Spleen (tissue), 11 donors: ENCODE measurements around the gene PTPRN2. TPM values are rescaled to one million over a fixed set of nuclear protein-coding genes. Genes with fewer than 3 reads are reported as not detected.
A peak's percentile ranks its signal among the peaks of the same experiment; 100 is the strongest.

Experiments used
- DNase-seq: peaks from one replicate; pipeline ENCODE4 v3.0.0-alpha.2; 2020
- H3K27ac ChIP-seq, 8 donors: fragments of 200-600 bp; sonication (generic) in 7 of 8; 1 replicate in 4 of 8; 2 replicates in 4 of 8; pipeline versions ENCODE4 v1.5.0 to v1.8.0; 2016 to 2021; ENCODE audit warnings: inconsistent platforms in 4 of 8, mild to moderate bottlenecking in 4 of 8, moderate library complexity in 1 of 8
- H3K27me3 ChIP-seq, 7 donors: fragments of 200-600 bp; sonication (generic) in 6 of 7; replicated peaks in 1 of 7; 1 replicate in 4 of 7; 2 replicates in 3 of 7; pipeline versions ENCODE4 v1.5.0 to v1.8.0; 2016 to 2021; ENCODE audit warnings: inconsistent platforms in 3 of 7, mild to moderate bottlenecking in 1 of 7
- H3K36me3 ChIP-seq, 6 donors: fragments of 200-600 bp; sonication (generic) in 5 of 6; 1 replicate in 4 of 6; 2 replicates in 2 of 6; pipeline versions ENCODE4 v1.5.0 to v1.8.0; 2016 to 2021; ENCODE audit warnings: inconsistent platforms in 2 of 6
- H3K4me1 ChIP-seq, 6 donors: fragments of 200-600 bp; sonication (generic) in 5 of 6; 1 replicate in 3 of 6; 2 replicates in 3 of 6; pipeline versions ENCODE4 v1.5.0 to v1.8.0; 2016 to 2021; ENCODE audit warnings: inconsistent platforms in 3 of 6
- H3K4me3 ChIP-seq, 8 donors: fragments of 200-600 bp; sonication (generic) in 7 of 8; 1 replicate in 4 of 8; 2 replicates in 4 of 8; pipeline versions ENCODE4 v1.5.0 to v1.8.0; 2016 to 2021; ENCODE audit warnings: inconsistent platforms in 4 of 8, mild to moderate bottlenecking in 4 of 8, moderate library complexity in 2 of 8
- H3K9me3 ChIP-seq, 8 donors: fragments of 200-600 bp; sonication (generic) in 7 of 8; 1 replicate in 4 of 8; 2 replicates in 4 of 8; pipeline versions ENCODE4 v1.5.0 to v1.8.0; 2016 to 2021; ENCODE audit warnings: inconsistent platforms in 4 of 8
- POLR2A ChIP-seq, 3 donors: fragments of 450-650 bp; IDR thresholded peaks; one replicate each; pipeline ENCODE4 v1.5.1; 2017; ENCODE audit warnings: antibody characterized with exemption in 3 of 3, mild to moderate bottlenecking in 1 of 3
- POLR2AphosphoS5 ChIP-seq, 3 donors: sonication (generic); formaldehyde crosslinking; IDR thresholded peaks; one replicate each; pipeline ENCODE4 v1.5.1; 2017; ENCODE audit warnings: antibody characterized with exemption in 3 of 3
- WGBS, 5 donors: extraction: QIAGEN DNeasy Blood & Tissue Kit in 3 of 5; methylation state at CpG; one replicate each; pipeline versions ENCODE4 v1.1.5 to v1.1.7; 2013 to 2018; 5-methylcytosine and 5-hydroxymethylcytosine counted together
- intact Hi-C: fragments of 100-400 bp; cut with DNase I; formaldehyde crosslinking; loops from one replicate; pipeline ENCODE4 v1.15.0; 2023; ENCODE audit warnings: low total_unique reads
- polyA plus RNA-seq, 3 donors: library from polyadenylated mRNA; stranded (reverse); fragments of 200-250 nt; gene quantifications; one replicate each; pipeline ENCODE4 v1.2.1, GENCODE V29; 2013
- total RNA-seq, 7 donors: library from RNA; depleted of rRNA in 3 of 7; stranded (reverse); fragments of >200 nt in 3 of 7; fragmentation: NEBNext Ultra II Directional in 4 of 7; extraction: Animal tissue kit (Norgen Biotek cat#: 25700) in 4 of 7; gene quantifications; one replicate each; pipeline versions ENCODE4 v1.1.0 to v1.2.1, GENCODE V29; 2016 to 2021
- TF ChIP-seq, protein P1 (sequence below), 11 experiments: fragments of 200-600 bp in 7 of 11; fragments of 450-650 bp in 4 of 11; sonication (generic) in 4 of 11; IDR thresholded peaks in 8 of 11; conservative IDR thresholded peaks in 3 of 11; 1 replicate in 7 of 11; 2 replicates in 4 of 11; pipeline versions ENCODE4 v1.4.0 to v1.8.0; 2016 to 2021; ENCODE audit warnings: antibody characterized with exemption in 11 of 11, inconsistent platforms in 4 of 11, mild to moderate bottlenecking in 1 of 11
- donor health status: healthy with polysubstance abuse.
- donor health status: DM: no; HTN: no; CAD: no; lungs with moderate emphysema.
- donor health status: DM: no; HTN: no; CAD: no.
- donor health status: Bipolar disorder and iron deficiency.
- donor health status: healthy.
- donor health status: DM: no; HTN: no; CAD: no.
- donor health status: DM: yes; HTN: yes; CAD: no.

The PTPRN2 gene
- total and polyA plus RNA-seq, 10 donors = 7.0 to 22.8 (median 16.8) TPM

DNA sequence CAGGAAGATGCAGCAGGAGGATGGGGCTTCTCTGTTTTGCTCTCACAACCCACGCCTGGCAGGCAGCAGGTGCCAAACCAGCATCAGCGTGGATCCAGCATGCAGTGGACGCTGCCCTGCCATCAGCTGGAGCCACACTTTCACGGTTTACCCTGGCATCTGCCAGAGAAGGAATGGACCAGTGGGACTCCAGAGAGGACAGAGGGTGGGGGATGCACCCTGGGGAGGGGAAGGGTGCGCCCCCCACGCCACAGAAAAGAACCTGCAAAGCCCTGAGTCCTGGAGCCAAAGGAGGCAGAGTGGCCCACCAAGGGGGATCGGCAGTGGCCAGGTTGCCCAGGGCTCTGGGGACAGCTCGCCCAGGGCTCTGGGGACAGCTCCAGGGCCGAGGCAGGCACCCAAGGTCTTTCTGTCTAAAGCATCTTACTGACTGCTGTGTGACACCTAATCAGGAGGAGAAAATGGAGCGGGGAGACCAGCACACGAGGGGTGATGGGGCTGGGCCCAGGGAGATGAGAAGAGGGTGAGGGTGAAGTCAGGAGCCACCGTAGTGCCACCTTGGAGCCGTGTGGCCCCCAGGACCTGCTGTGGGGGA, 1025.7 kb downstream of the PTPRN2 start:
- no peaks in the 10 kb centered on the region for H3K27me3 ChIP-seq
- no peak overlapping the region for H3K4me3 ChIP-seq
- 78 to 95% (median 92%) methylated on average over 13 of the region's 13 CpGs for WGBS, 5 donors
- peak; percentile 64 for DNase-seq
- H3K27ac ChIP-seq = peak overlapping the region in 1 of 8 donors; percentile 55
- H3K9me3 ChIP-seq = no peaks in the 10 kb centered on the region
- peaks cover 0 to 48% (median 13%) of the 10 kb centered on the region in 6 donors for H3K4me1 ChIP-seq
- H3K36me3 ChIP-seq = peaks cover 0 to 8% (median 0%) of the 10 kb centered on the region in 6 donors
- intact Hi-C loops = no loop called here
- TF ChIP-seq, protein P1, sequence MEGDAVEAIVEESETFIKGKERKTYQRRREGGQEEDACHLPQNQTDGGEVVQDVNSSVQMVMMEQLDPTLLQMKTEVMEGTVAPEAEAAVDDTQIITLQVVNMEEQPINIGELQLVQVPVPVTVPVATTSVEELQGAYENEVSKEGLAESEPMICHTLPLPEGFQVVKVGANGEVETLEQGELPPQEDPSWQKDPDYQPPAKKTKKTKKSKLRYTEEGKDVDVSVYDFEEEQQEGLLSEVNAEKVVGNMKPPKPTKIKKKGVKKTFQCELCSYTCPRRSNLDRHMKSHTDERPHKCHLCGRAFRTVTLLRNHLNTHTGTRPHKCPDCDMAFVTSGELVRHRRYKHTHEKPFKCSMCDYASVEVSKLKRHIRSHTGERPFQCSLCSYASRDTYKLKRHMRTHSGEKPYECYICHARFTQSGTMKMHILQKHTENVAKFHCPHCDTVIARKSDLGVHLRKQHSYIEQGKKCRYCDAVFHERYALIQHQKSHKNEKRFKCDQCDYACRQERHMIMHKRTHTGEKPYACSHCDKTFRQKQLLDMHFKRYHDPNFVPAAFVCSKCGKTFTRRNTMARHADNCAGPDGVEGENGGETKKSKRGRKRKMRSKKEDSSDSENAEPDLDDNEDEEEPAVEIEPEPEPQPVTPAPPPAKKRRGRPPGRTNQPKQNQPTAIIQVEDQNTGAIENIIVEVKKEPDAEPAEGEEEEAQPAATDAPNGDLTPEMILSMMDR (IDR thresholded peaks at IDR 0.05 in 8 of 11, conservative IDR thresholded peaks at IDR 0.05 in 3 of 11) = no peak

DNA sequence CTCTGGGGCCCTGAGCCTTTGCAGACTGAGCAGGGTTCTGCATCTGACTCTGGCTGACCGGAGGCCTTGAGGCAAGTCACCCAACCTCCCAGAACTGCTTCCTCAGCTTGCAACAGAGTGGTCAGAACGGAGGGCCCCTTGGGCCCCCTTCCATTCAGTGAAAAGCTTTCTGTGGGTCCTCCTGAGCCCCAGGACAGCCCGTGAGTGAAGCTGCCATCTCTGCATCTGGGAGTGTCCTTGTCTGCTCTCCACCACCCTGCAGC, 1026.2 kb downstream of the PTPRN2 start:
- intact Hi-C loops = no loop called here

DNA sequence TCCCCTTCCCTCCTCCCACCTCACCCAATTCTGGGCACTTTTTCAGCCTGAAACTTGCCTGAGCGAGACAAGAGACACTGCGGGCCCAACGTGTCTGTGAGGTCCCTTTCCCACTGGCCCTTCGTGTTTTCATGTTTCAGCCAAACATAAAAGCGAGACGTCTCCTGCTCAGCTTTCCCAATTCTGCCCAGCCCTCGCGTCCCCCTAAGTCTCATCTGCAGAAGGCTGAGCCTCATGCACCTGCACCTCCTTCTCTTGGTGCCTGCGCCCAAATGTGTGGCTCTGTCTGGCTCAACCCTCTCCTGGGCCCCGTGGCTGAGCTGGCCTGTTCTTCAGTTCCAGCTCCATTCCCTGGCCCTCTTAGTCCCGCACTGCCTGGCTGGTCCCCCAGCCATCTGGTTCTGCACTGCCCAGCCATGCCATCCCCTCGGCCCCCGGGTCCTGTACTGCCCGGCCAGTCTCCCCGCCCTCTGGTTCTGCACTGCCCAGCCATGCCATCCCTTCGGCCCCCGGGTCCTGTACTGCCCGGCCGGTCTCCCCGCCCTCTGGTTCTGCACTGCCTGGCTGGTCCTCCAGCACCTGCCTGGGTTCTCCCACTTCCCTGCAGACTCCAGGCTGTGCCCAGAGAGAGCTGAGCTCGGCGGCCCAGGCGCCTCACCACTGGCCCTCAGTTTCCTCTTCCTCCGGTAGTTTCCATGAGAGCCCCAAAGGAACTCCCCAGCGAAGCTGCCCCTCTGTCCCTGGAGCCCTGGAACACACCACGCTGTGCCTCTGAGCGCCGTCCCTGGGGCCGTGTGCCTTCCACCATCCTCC, 1026.7 kb downstream of the PTPRN2 start:
- peak; percentile 66 for DNase-seq
- TF ChIP-seq POLR2AphosphoS5 (IDR thresholded peaks at IDR 0.05) (no peak), POLR2A (IDR thresholded peaks at IDR 0.05) (no peak)
- H3K4me3 ChIP-seq = no peak overlapping the region
- intact Hi-C loops = no loop called here
- 89 to 94% (median 89%) methylated on average over 29 of the region's 29 CpGs for WGBS, 5 donors
- H3K4me1 ChIP-seq = peaks cover 0 to 41% (median 8%) of the 10 kb centered on the region in 6 donors
- peak overlapping the region in 2 of 8 donors; percentile 8 to 55 for H3K27ac ChIP-seq
- no peaks in the 10 kb centered on the region for H3K9me3 ChIP-seq
- H3K36me3 ChIP-seq = peaks cover 0 to 8% (median 0%) of the 10 kb centered on the region in 6 donors
- no peaks in the 10 kb centered on the region for H3K27me3 ChIP-seq

More for the DNA sequence above, 1026.2 kb downstream of the PTPRN2 start:
- H3K4me1 ChIP-seq = peaks cover 0 to 44% (median 11%) of the 10 kb centered on the region in 6 donors
- DNase-seq = no peak
- peaks cover 0 to 8% (median 0%) of the 10 kb centered on the region in 6 donors for H3K36me3 ChIP-seq
- no peaks in the 10 kb centered on the region for H3K9me3 ChIP-seq
- TF ChIP-seq, protein P1 (IDR thresholded peaks at IDR 0.05 in 8 of 11, conservative IDR thresholded peaks at IDR 0.05 in 3 of 11) = no peak
- TF ChIP-seq POLR2AphosphoS5 (IDR thresholded peaks at IDR 0.05) = no peak
- TF ChIP-seq POLR2A (IDR thresholded peaks at IDR 0.05) = no peak
- peak overlapping the region in 1 of 8 donors; percentile 55 for H3K27ac ChIP-seq
- no peaks in the 10 kb centered on the region for H3K27me3 ChIP-seq
- 70 to 82% (median 79%) methylated on average over 2 to 3 of the region's 3 CpGs for WGBS, 5 donors
- H3K4me3 ChIP-seq = no peak overlapping the region

DNA sequence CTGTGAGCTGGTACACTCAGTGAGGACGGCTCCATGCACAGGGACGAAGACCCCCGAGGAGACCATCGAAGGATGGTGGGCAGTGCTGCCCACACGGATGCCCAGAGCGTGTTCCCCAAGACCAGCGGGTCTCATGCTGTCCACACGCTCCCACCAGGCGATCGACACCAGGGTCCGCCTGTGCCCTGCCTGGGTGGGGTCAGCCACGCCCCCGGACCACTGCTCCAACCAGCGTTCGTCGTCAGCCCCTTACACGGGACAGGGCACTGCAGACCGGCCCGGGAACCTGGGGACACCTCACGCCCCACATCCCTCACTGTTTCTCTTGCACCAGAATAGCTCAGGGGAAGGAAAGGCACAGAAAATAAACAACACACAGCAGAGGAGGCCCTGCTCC, 1027.4 kb downstream of the PTPRN2 start:
- H3K4me3 ChIP-seq = no peak overlapping the region
- peak overlapping the region in 2 of 8 donors; percentile 8 to 55 for H3K27ac ChIP-seq
- no peak for TF ChIP-seq POLR2A (IDR thresholded peaks at IDR 0.05)
- TF ChIP-seq POLR2AphosphoS5 (IDR thresholded peaks at IDR 0.05) = no peak
- TF ChIP-seq, protein P1 (IDR thresholded peaks at IDR 0.05 in 8 of 11, conservative IDR thresholded peaks at IDR 0.05 in 3 of 11) = no peak
- 87 to 91% (median 90%) methylated on average over 17 to 20 of the region's 20 CpGs for WGBS, 5 donors
- H3K36me3 ChIP-seq = peaks cover 0 to 8% (median 0%) of the 10 kb centered on the region in 6 donors
- DNase-seq = no peak
- intact Hi-C loops = no loop called here
- peaks cover 0 to 41% (median 7%) of the 10 kb centered on the region in 6 donors for H3K4me1 ChIP-seq
- H3K9me3 ChIP-seq = no peaks in the 10 kb centered on the region
- H3K27me3 ChIP-seq = no peaks in the 10 kb centered on the region
